ENCODE measurements around the gene POLA2.

DNA sequence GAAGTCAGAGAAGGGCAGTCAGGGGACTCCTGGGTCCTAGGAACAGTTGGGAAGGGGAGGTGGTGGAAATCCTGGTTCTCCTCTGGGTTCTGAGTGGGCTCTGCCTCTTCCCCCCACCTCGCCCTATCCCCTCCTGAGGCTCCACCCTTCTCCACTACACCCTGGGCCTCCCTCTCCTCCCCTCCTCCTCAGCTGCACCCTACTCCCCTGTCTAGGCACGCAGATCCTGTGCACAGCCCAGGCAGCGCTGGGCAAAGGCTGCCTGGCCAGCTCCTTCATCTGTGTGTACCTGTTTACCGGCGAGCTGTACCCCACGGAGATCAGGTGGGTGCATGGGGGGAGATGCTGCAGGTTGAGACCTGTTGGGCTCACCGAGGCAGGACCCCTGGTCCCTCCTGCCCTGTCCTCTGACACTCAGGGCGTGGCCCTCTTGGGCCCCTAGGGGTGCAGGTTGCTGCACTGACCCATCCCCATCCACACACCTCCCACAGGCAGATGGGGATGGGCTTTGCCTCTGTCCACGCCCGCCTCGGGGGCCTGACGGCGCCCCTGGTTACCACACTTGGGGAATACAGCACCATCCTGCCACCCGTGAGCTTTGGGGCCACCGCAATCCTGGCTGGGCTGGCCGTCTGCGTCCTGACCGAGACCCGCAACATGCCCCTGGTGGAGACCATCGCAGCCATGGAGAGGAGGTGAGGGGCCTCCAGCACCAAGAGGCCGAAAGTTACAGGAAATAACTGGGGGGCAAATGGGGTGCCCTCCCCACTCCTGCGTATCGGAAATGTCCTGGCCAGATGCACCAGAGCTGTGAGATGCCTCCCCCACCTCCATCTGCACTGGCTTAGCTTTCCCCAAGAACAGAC is 25.3 kb upstream of the POLA2 start:
- TF ChIP-seq, protein P1, sequence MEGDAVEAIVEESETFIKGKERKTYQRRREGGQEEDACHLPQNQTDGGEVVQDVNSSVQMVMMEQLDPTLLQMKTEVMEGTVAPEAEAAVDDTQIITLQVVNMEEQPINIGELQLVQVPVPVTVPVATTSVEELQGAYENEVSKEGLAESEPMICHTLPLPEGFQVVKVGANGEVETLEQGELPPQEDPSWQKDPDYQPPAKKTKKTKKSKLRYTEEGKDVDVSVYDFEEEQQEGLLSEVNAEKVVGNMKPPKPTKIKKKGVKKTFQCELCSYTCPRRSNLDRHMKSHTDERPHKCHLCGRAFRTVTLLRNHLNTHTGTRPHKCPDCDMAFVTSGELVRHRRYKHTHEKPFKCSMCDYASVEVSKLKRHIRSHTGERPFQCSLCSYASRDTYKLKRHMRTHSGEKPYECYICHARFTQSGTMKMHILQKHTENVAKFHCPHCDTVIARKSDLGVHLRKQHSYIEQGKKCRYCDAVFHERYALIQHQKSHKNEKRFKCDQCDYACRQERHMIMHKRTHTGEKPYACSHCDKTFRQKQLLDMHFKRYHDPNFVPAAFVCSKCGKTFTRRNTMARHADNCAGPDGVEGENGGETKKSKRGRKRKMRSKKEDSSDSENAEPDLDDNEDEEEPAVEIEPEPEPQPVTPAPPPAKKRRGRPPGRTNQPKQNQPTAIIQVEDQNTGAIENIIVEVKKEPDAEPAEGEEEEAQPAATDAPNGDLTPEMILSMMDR (IDR thresholded peaks at IDR 0.05): no peak
- TF ChIP-seq POLR2A (IDR thresholded peaks at IDR 0.05) (no peak), POLR2AphosphoS5 (IDR thresholded peaks at IDR 0.05) (no peak), EP300 (IDR thresholded peaks at IDR 0.05) (no peak)
